Measurements from ENCODE around the gene DHRS4L2.
"Not testable (repeated sequence)": the region's sequence is repeated elsewhere in the genome, so short reads cannot be mapped to it uniquely, and the experiment has no call there.

The DHRS4L2 gene
- total RNA-seq = 4.4 to 9.5 (median 6.5) reads per million in 3 experiments

DNA sequence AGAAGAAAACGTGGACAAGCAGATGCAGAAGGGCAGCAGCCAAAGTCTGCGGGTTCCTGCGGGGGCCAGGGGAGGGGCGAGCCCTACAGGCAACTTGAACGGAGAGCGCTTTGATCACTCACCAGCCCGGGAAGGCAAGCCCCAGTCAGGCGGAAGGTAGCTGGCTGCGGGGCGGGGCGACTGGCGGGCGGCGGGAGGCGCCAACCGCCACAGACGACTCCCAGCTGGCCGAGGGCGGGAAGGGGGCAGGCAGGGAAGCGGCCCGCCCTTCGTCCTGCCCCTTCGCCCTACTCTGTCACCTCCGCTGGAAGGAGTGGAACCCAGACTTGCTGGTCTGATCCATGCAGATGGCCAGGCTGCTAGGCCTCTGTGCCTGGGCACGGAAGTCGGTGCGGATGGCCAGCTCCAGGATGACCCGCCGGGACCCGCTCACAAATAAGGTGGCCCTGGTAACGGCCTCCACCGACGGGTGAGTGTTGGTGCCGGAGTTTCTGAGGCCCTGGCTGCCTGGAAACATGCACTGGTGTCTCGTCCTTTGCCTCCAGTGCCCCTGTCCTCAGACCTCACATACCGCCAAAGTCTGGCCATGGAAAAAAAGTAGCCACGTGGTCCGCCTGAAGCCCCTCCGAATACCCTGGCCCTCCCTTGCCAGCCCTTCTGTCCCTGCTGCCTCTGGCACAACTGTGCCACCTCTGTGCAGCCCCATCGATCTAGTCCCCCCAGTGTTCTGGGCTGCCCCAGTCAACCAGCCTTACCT is at the start of gene DHRS4L2:
TSS of gene DHRS4L2 (plus strand) at position 323 of the 757 bp plus-strand sequence. CDS start at position 342, 19 bp downstream.
- DNase-seq = peak; percentile 62

DNA sequence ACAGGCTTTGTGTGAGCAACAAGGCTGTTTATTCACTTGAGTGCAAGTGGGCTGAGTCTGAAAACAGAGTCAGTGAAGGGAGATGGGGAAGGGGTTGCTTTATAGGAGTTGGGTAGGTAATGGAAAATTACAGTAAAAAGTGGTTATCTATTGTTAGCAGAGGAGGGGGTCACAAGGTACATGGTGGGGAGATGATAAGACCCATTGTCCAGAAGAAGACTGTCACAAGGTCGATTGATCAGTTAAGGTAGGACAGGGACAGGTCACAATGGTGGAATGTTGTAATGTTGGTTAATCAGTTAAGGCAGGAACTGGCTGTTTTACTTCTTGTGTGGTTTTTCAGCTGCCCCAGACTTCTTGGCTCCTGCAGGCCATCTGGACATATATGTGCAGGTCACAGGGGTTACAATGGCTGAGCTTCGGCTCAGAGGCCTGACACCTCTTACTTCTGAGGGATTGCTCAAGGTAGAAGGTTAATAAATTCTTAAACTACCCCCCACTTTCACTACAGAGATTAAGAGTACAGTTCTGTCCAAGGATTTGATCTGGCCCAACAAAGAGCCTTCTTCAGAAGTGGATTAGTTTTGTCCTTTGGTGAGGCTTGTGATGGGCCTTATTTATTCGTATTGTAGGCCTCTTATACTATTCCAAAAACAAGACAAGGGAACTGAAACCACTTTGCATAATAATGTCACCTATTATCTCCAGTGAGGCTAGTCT is 49.0 kb upstream of the DHRS4L2 start:
- no peak for DNase-seq

DNA sequence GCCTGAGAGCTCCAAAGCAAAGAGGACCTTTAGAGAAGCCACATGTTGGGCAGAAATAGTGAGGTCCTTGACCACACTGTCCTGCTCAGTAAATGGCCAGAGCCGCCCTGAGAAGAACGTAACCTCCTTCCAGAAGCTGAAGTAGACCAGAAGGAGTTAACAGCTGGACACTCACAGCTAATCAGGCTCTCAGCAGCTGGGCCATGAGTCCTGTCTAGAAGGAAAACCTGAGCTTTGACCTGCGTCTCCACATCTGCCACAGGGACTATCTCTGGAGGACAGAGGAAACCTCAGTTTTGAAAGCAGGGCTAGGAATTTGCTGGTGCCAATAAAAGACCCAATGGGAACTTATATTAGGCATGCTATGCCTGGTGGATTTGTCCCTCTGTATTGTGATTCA is 47.5 kb upstream of the DHRS4L2 start:
- DNase-seq = no peak

DNA sequence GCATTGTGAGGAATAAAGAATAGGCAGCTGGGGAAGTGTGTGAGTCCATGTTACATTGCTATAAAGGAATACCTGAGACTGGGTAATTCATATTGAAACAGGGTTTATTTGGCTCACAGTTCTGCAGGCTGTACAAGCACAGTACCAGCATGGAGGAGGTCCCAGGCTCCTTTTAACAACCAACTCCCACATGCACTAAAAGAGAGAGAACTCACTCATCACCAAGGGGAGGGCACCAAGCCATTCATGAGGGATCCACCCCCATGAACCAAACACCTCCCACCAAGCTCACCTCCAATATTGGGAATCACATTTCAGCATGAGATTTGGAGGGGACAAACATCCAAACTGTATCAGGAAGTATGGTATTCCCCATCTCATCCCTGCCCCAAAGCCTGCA is 47.1 kb upstream of the DHRS4L2 start:
- no peak for DNase-seq

DNA sequence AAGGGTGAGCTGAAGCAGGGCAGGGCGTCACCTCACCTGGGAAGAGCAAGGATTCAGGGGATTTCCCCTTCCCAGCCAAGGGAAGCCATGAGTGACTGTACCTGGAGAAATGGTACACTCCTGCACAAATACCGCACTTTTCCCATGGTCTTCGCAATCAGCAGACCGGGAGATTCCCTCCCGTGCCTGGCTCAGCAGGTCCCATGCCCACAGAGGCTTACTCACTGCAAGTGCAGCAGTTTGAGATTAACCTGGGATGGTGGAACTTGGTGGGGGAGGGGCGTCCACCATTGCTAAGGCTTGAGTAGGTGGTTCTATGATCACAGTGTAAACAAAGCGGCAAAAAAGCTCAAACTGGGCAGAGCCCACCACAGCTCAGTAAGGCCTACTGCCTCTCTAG is 46.1 kb upstream of the DHRS4L2 start:
- no peak for DNase-seq

DNA sequence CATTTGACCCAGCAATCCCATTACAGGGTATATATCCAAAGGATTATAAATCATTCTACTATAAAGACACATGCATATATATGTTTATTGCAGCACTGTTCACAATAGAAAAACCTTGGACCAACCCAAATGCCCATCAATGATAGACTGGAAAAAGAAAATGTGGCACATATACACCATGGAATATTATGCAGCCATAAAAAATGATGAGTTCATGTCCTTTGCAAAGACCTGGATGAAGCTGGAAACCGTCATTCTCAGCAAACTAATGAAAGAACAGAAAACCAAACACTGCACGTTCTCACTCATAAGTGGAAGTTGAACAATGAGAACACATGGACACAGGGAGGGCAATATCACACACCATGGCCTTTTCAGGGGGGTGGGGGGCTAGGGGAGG is 39.7 kb upstream of the DHRS4L2 start:
- DNase-seq = not testable (repeated sequence)

DNA sequence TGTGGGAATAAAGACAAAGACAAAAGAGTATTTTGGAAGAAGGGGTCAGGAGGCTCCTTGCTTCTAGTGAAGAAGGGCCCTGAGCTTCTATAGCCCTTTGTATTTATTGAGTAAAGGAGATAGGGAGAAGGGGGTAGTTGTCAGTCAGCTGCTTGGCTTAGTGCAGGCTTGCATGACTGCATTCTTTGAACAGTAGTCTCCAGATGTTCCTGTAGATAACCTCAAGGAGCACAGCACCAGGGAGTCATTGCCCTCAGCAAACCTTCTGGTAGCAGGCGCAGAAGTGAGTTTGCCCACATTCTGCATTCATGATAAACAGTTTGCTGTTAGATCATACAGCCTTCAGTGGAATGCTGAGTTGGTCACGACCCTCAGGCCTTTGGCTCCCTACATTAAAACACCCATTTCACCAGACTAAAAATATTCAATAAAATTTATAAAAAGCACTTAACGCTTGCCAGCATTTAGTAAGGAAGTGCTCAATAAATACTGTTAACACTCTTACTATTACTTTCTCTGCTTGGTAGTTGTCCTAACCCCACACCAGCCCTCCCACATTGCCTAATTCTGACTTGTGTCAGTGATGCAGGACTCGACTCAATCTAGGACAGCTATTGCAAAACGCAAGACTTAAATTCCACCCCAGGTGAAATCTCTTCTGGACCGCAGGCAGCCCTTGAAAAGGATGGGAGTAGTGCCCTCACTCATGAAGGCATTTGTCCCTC is 38.2 kb upstream of the DHRS4L2 start:
- DNase-seq = no peak

DNA sequence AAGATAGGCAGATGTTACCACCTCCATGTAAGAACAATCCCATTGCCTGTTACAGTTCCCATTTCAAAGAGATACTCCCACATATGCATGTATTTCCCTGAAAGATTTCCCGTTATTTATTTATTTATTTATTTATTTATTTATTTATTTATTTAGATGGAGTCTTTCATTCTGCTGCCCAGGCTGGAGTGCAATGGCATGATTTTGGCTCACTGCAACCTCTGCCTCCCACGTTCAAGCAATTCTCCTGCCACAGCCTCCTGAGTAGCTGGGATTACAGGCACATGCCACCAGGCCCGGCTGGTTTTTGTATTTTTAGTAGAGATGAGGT is 37.6 kb upstream of the DHRS4L2 start:
- not testable (repeated sequence) for DNase-seq

DNA sequence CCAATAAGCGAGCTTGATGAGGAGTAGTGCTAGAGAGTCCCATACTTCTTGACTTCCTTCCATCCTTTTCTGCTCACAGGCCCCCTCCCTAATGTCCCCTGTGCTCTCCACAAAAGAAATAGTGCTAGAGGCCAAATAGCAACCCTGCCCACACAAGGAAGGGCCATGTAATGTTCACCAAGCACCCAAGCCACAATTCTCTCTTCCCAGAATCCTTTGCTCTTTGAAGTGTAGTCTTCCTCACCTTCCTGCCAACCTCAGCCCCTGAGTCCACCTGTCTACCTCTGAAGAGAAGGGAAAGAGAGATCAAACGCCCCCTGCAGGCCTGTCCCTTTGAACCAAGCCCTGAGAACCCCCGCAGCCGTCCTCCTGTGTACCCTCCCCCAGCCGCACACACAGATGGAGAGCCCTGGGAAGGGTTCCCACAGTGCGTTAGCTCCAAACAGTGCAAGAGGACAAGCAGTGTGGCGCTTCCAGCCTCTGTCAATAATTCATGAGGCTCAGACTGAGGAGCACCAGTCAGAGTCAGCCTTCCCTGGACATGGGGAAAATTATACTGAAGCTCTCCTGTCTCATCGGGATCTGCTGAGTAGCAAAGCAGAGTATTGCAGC is 37.0 kb upstream of the DHRS4L2 start:
- DNase-seq = no peak

DNA sequence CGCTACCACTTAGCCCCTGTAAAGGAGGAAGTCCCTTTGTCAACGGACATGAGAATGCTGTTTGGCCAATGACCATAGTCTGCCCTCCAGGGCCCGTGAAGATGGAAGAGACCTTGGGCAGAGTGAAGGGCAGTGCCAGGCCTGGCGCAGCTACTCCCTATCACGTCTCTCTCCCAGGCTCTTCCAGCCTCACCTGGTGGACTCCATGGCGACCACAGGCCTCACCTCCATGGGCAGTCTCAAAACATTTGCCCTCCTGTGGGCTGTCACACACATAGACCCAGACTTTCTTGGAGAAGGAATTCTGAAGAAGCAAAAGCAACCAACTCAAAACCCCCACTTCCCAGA is 35.6 kb upstream of the DHRS4L2 start:
- not testable (repeated sequence) for DNase-seq

DNA sequence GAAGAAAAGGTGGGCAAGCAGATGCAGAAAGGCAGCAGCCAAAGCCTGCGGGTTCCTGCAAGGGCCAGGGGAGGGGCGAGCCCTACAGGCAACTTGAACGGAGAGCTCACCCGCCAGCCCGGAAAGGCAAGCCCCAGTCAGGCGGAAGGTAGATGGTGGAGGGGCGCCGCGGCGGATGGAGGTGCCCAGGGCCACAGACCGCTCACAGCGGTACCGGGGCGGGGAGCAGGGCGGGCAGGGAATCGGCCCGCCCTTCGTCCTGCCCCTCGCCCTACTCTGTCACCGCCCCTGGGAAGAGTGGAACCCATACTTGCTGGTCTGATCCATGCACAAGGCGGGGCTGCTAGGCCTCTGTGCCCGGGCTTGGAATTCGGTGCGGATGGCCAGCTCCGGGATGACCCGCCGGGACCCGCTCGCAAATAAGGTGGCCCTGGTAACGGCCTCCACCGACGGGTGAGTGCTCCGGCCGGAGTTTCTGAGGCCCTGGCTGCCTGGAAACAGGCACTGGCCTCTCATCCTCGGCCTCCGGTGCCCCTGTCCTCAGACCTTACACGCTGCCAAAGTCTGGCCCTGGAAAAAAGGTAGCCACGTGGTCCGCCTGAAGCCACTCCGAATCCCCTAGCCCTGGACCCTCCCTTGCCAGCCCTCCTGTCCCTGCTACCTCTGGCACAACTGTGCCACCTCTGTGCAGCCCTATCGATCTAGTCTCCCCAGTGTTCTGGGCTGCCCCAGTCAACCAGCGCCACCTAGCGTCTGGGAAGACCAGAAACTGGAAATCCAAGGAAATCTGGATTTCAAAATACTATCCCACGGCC is 35.1 kb upstream of the DHRS4L2 start, which contains the start of gene DHRS4:
TSS of gene DHRS4 (plus strand) at position 307 of the 815 bp plus-strand sequence. CDS start at position 326, 19 bp downstream.
- DNase-seq = peak; percentile 70

DNA sequence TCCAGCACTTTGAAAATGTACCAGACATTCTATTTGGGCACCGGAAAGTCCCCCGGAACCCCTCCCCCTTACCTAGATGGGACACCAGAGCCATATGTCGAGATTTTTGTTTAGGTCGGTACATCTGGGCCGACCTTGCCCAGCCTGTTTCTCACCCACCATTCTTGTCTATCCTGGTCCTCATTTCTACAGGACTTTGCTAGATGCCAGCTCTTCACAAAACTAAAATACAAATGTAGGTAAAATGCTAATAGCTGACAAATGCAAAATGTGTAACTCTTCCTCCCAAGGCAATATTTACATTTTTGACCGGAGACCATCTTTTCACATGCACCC is 34.5 kb upstream of the DHRS4L2 start:
- not testable (repeated sequence) for DNase-seq

DNA sequence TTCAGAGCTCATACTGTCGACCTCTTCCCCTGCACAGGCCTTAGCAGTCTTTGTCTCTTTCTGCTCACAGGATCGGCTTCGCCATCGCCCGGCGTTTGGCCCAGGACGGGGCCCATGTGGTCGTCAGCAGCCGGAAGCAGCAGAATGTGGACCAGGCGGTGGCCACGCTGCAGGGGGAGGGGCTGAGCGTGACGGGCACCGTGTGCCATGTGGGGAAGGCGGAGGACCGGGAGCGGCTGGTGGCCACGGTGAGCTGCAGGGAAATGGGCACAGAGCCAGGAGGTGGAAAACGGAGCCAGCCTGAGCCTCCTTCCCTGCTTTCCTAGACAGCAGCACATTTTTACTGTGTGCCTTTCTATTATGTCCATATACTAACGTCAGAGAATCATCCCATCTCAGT is 33.8 kb upstream of the DHRS4L2 start:
- not testable (repeated sequence) for DNase-seq

DNA sequence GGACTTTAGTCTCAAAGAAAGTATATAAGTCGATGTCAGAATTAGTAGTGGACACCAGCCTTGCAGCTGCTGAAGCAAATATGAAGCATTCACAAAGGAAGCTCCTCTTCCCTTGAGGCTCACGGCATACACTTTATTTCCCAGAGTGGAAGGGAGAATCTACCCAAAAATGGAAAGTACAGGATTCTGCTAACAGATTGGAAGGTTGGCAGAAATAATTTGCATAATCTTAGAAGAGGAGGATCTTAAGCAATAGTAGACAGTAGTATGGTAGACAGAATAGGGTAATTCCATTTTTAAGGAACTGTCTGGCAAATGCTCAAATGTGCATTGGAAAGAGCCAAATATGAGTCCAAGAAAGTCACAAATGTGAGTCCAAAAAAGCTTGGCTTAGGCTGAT is 32.9 kb upstream of the DHRS4L2 start:
- not testable (repeated sequence) for DNase-seq

DNA sequence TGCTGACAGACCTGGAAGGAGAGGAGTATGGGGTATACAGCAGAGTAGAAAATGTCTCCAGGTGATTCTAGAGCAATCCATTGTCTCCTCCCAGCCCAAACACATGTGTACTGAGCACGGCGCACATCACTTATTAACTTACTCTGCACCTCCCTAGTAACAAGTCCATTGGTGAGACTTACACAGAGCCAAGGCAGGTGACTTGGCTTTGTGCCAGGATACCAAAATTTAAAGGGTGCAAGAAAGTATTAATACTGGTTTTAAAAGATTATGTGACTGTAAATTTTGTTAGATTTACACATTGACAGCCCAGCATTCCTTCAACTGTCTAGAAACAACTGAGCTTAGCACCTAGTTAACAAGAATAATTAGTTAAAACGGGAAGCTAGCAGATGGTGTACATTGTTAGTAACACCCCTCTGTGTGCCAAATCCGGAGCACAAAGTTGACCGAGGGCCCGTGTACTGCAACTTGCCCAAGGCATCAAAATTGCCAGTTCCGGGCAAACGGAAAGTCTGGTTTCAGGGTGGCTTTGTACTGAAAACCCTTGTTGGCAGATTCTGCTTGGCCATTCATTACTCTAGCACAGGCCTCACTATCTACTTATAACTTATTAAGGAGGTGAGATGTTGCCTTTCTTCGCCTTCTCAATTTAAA is 30.7 kb upstream of the DHRS4L2 start:
- DNase-seq = not testable (repeated sequence)

DNA sequence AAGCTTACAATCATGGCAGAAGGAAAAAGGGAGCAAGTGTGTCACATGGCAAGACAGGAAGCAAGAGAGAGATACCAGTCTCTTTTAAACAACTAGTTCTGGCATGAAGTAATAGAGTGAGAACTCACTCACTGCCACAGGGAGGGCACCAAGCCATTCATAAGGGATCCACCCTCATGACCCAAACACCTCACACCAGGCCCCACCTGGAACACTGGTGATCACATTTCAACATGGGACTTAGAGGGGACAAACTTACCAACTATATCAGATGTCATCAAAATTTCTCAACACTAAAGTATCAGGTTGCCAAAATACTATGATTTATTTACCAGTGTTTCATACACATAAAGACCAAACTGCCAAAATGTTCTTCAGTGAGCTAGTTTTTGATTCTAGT is 27.8 kb upstream of the DHRS4L2 start:
- not testable (repeated sequence) for DNase-seq

DNA sequence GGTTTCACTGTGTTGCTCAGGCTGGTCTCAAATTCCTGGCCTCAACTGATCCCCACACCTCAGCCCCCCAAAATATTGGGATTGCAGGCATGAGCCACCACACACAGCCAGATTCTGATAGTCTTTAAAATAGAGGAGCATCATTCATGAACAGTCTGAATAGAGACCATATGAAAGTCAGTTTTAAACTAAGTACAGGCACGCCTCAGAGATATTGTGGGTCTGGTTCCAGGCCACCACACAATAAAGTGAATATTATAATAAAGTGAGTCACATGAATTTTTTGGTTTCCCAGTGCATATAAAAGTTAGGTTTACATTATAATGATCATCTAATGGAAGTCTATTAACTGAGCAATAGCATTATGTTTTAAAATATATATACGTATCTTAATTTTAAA is 27.0 kb upstream of the DHRS4L2 start:
- not testable (repeated sequence) for DNase-seq

DNA sequence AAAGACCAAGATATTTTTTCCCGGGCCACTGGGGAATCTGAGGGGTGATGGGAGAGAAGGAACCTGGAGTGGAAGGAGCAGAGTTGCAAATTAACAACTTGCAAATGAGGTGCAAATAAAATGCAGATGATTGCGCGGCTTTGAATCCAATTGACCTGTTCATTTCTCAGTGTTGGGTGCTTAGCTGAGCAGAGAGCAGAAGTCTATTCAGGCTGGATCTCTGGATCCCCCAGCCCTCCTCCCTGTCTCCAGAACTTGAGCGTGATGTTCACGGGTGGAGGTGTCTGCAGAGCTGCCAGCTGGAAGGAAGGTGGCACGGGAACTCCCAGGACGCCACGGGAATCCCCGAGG is 19.6 kb upstream of the DHRS4L2 start:
- not testable (repeated sequence) for DNase-seq

DNA sequence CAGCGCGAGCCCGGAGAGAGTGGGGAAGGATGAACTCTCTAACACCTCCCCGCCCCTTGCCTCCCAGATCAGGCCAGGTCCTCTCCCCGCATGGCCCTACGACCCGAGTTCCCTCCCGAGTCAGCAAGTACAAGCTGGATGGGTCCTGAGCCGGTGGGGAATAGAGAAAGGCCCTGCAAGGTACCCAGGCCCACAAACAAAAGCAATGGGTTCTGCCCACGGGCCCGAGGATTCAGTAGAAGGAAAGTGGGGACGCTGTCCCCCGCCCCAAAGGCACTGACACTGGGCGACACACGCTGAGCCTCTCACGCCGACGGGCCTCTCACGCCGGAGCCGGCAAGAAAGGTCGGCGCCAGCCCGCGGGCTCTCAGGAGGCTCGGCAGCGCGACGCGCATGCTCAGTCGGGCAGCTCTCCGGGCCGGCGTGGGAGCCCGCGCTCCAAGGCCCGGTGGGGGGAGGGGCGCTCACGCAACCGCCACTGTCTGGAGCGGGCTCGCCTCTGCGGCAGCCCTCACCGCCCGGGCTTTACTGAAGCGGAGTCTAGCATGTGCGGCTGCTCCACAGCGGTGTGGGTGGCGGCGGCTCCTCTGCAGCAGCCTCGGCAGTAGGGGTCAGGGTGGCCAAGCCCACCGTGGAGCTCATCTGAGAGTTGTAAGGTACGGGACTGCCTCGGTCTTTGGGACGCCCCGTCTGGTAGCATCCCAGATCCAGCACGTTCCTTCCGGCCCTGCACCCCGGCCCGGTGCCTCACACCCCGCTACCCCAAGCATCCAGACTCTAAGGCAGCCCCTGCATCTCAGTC is 19.0 kb upstream of the DHRS4L2 start:
- peak; percentile 20 for DNase-seq

DNA sequence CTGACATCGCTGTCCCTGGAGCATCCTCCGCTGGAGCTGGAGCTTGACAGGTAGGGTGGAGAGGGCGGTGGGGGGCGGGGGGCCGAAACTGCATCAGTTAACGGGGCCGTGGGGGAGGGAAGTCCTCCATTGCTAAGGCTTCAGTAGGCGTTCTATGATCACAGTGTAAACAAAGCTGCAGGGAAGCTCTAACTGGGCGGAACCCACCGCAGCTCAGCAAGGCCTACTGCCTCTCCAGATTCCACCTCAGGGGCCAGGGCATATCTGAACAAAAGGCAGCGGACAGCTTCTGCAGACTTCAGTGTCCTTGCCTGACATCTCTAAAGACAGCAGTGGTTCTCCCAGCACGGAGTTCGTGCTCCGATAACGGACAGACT is 18.5 kb upstream of the DHRS4L2 start:
- DNase-seq = not testable (repeated sequence)

DNA sequence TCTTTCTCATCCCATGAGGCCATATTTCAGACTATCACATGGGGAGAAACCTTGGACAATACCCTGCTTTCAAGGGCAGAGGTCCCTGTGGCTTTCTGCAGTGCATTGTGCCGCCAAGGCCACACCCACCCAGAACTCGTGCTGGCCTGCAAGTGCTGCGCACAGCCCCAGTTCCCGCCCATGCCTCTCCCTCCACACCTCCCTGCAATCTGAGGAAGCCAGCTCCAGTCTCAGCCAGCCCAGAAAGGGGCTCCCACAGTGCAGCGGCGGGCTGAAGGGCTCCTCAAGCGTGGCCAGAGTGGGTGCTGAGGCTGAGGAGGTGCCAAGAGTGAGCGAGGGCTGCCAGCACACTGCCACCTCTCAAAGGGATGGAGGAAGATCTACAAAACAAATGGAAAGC is 15.6 kb upstream of the DHRS4L2 start:
- DNase-seq = not testable (repeated sequence)

All from central memory CD4-positive, alpha-beta T cell (primary cell).